ENCODE data around the gene DIAPH2. TPM values are rescaled to one million over a fixed set of nuclear protein-coding genes. Genes with fewer than 3 reads are reported as not detected.

The DIAPH2 gene
- total and polyA plus RNA-seq, 2 experiments from 2014 or later: 16.2 to 56.6 TPM

DNA sequence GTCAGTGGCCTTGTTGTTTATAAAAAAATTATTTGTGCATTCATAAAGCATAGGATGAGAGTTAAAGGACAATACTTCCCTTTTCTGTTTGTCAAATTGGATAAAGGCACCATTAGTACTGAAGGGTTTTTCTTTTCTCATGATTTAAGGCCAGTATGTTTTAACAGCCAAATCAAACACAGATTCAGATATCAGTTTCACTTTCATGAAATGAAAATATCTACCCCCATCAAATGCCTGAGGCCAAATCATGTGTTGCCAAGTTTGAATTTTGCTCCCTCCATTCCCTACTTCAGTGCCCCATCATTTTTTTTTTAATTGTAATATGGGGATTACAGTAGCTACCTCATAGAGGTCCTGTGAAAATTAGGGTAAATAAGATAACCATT is 944.9 kb downstream of the DIAPH2 start:
- no peaks in the 10 kb centered on the region for H4K20me1 ChIP-seq (replicated peaks; ENCODE audit: insufficient read depth)
- H3K36me3 Mint-ChIP-seq (ENCODE audit: low read depth): no peaks in the 10 kb centered on the region
- H2AFZ ChIP-seq: no peak overlapping the region
- H3K9me3 Mint-ChIP-seq: 0 out of 3 replicates have a peak, but pooled peaks cover 2% of the 10 kb centered on the region
- H3K36me3 ChIP-seq (ENCODE audit: insufficient read depth): no peaks in the 10 kb centered on the region
- no peak overlapping the region for H3K4me2 ChIP-seq
- no peak overlapping the region for H3K27ac Mint-ChIP-seq
- no peaks in the 10 kb centered on the region for H3K4me1 Mint-ChIP-seq
- H3F3A ChIP-seq (replicated peaks; ENCODE audit: low read depth): no peaks in the 10 kb centered on the region
- no peak for DNase-seq (ENCODE audit: low spot score)
- no peak for ATAC-seq
- no peaks in the 10 kb centered on the region for H3K27me3 ChIP-seq (ENCODE audit: insufficient read depth)
- H3K4me3 Mint-ChIP-seq: no peak overlapping the region
- TF ChIP-seq CREB1 (CRISPR knock-in tag; IDR thresholded peaks at IDR 0.05; ENCODE audit: low read depth) (no peak), JUNB (IDR thresholded peaks at IDR 0.05; ENCODE audit: unreplicated experiment) (no peak), EZH2 (IDR thresholded peaks at IDR 0.05; ENCODE audit: low read depth, unreplicated experiment) (no peak), ZNF331 (CRISPR knock-in tag; IDR thresholded peaks at IDR 0.05; ENCODE audit: low read depth) (no peak), POLR2AphosphoS5 (IDR thresholded peaks at IDR 0.05; ENCODE audit: low read depth) (no peak), STAT1 (IDR thresholded peaks at IDR 0.05; ENCODE audit: unreplicated experiment) (no peak), EZH2phosphoT487 (IDR thresholded peaks at IDR 0.05; ENCODE audit: unreplicated experiment) (no peak), NANOG (IDR thresholded peaks at IDR 0.05; ENCODE audit: borderline replicate concordance) (no peak), ZNF114 (CRISPR knock-in tag; IDR thresholded peaks at IDR 0.05) (no peak)
- TF ChIP-seq, protein P1, sequence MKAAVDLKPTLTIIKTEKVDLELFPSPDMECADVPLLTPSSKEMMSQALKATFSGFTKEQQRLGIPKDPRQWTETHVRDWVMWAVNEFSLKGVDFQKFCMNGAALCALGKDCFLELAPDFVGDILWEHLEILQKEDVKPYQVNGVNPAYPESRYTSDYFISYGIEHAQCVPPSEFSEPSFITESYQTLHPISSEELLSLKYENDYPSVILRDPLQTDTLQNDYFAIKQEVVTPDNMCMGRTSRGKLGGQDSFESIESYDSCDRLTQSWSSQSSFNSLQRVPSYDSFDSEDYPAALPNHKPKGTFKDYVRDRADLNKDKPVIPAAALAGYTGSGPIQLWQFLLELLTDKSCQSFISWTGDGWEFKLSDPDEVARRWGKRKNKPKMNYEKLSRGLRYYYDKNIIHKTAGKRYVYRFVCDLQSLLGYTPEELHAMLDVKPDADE (IDR thresholded peaks at IDR 0.05): no peak
- TF ChIP-seq, protein P2, sequence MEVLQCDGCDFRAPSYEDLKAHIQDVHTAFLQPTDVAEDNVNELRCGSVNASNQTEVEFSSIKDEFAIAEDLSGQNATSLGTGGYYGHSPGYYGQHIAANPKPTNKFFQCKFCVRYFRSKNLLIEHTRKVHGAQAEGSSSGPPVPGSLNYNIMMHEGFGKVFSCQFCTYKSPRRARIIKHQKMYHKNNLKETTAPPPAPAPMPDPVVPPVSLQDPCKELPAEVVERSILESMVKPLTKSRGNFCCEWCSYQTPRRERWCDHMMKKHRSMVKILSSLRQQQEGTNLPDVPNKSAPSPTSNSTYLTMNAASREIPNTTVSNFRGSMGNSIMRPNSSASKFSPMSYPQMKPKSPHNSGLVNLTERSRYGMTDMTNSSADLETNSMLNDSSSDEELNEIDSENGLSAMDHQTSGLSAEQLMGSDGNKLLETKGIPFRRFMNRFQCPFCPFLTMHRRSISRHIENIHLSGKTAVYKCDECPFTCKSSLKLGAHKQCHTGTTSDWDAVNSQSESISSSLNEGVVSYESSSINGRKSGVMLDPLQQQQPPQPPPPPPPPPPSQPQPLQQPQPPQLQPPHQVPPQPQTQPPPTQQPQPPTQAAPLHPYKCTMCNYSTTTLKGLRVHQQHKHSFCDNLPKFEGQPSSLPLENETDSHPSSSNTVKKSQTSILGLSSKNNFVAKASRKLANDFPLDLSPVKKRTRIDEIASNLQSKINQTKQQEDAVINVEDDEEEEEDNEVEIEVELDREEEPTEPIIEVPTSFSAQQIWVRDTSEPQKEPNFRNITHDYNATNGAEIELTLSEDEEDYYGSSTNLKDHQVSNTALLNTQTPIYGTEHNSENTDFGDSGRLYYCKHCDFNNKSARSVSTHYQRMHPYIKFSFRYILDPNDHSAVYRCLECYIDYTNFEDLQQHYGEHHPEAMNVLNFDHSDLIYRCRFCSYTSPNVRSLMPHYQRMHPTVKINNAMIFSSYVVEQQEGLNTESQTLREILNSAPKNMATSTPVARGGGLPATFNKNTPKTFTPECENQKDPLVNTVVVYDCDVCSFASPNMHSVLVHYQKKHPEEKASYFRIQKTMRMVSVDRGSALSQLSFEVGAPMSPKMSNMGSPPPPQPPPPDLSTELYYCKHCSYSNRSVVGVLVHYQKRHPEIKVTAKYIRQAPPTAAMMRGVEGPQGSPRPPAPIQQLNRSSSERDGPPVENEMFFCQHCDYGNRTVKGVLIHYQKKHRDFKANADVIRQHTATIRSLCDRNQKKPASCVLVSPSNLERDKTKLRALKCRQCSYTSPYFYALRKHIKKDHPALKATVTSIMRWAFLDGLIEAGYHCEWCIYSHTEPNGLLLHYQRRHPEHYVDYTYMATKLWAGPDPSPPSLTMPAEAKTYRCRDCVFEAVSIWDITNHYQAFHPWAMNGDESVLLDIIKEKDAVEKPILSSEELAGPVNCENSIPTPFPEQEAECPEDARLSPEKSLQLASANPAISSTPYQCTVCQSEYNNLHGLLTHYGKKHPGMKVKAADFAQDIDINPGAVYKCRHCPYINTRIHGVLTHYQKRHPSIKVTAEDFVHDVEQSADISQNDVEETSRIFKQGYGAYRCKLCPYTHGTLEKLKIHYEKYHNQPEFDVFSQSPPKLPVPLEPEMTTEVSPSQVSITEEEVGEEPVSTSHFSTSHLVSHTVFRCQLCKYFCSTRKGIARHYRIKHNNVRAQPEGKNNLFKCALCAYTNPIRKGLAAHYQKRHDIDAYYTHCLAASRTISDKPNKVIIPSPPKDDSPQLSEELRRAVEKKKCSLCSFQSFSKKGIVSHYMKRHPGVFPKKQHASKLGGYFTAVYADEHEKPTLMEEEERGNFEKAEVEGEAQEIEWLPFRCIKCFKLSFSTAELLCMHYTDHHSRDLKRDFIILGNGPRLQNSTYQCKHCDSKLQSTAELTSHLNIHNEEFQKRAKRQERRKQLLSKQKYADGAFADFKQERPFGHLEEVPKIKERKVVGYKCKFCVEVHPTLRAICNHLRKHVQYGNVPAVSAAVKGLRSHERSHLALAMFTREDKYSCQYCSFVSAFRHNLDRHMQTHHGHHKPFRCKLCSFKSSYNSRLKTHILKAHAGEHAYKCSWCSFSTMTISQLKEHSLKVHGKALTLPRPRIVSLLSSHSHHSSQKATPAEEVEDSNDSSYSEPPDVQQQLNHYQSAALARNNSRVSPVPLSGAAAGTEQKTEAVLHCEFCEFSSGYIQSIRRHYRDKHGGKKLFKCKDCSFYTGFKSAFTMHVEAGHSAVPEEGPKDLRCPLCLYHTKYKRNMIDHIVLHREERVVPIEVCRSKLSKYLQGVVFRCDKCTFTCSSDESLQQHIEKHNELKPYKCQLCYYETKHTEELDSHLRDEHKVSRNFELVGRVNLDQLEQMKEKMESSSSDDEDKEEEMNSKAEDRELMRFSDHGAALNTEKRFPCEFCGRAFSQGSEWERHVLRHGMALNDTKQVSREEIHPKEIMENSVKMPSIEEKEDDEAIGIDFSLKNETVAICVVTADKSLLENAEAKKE (CRISPR knock-in tag; IDR thresholded peaks at IDR 0.05): no peak
- TF ChIP-seq, protein P3, sequence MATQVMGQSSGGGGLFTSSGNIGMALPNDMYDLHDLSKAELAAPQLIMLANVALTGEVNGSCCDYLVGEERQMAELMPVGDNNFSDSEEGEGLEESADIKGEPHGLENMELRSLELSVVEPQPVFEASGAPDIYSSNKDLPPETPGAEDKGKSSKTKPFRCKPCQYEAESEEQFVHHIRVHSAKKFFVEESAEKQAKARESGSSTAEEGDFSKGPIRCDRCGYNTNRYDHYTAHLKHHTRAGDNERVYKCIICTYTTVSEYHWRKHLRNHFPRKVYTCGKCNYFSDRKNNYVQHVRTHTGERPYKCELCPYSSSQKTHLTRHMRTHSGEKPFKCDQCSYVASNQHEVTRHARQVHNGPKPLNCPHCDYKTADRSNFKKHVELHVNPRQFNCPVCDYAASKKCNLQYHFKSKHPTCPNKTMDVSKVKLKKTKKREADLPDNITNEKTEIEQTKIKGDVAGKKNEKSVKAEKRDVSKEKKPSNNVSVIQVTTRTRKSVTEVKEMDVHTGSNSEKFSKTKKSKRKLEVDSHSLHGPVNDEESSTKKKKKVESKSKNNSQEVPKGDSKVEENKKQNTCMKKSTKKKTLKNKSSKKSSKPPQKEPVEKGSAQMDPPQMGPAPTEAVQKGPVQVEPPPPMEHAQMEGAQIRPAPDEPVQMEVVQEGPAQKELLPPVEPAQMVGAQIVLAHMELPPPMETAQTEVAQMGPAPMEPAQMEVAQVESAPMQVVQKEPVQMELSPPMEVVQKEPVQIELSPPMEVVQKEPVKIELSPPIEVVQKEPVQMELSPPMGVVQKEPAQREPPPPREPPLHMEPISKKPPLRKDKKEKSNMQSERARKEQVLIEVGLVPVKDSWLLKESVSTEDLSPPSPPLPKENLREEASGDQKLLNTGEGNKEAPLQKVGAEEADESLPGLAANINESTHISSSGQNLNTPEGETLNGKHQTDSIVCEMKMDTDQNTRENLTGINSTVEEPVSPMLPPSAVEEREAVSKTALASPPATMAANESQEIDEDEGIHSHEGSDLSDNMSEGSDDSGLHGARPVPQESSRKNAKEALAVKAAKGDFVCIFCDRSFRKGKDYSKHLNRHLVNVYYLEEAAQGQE (IDR thresholded peaks at IDR 0.05; ENCODE audit: unreplicated experiment): no peak
- TF ChIP-seq, protein P4, sequence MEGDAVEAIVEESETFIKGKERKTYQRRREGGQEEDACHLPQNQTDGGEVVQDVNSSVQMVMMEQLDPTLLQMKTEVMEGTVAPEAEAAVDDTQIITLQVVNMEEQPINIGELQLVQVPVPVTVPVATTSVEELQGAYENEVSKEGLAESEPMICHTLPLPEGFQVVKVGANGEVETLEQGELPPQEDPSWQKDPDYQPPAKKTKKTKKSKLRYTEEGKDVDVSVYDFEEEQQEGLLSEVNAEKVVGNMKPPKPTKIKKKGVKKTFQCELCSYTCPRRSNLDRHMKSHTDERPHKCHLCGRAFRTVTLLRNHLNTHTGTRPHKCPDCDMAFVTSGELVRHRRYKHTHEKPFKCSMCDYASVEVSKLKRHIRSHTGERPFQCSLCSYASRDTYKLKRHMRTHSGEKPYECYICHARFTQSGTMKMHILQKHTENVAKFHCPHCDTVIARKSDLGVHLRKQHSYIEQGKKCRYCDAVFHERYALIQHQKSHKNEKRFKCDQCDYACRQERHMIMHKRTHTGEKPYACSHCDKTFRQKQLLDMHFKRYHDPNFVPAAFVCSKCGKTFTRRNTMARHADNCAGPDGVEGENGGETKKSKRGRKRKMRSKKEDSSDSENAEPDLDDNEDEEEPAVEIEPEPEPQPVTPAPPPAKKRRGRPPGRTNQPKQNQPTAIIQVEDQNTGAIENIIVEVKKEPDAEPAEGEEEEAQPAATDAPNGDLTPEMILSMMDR (conservative IDR thresholded peaks at IDR 0.05; ENCODE audit: low read depth in 2 of 2): no peak
- H3K9me2 ChIP-seq (ENCODE audit: insufficient read depth): no peaks in the 10 kb centered on the region
- H3K79me2 ChIP-seq (replicated peaks; ENCODE audit: insufficient read depth): no peaks in the 10 kb centered on the region
- H3K4me3 ChIP-seq: no peak overlapping the region
- no peak overlapping the region for H3K27ac ChIP-seq (ENCODE audit: low read depth)
- H3K27me3 Mint-ChIP-seq (ENCODE audit: insufficient read depth, low read depth, poor library complexity): no peaks in the 10 kb centered on the region
- H3K4me1 ChIP-seq (ENCODE audit: insufficient read depth): peaks cover 9% of the 10 kb centered on the region

All from GM23338 (cell line).